ENCODE measurements around the gene CIAO3. TPM values are rescaled to one million over a fixed set of nuclear protein-coding genes. Genes with fewer than 3 reads are reported as not detected.

The CIAO3 gene
- total RNA-seq, 1 experiment from 2014 or later = 32.8 TPM

DNA sequence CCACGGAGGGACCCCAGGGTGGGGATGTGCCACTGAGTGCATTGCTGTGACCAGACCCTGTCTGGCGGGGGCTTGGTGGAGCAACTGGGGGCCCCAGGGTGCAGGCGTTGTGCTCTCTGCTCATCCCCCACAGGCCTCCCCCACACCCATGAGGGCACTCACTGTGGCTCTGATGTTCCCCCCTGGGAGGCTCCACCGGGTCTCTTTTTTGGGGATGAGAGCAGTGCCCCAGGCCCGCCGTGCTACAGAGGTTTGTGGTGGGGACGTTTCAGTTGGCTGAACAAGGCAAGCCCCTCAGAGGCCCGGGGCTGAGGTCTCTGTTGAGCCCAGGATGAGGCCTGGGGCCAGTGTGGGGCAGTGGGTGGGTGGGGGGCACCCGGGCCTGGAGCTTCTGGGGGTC is 17.1 kb downstream of the CIAO3 start (continued):
- no peak for TF ChIP-seq SP1 (IDR thresholded peaks at IDR 0.05; ENCODE audit: low read depth)
- TF ChIP-seq, protein P1, sequence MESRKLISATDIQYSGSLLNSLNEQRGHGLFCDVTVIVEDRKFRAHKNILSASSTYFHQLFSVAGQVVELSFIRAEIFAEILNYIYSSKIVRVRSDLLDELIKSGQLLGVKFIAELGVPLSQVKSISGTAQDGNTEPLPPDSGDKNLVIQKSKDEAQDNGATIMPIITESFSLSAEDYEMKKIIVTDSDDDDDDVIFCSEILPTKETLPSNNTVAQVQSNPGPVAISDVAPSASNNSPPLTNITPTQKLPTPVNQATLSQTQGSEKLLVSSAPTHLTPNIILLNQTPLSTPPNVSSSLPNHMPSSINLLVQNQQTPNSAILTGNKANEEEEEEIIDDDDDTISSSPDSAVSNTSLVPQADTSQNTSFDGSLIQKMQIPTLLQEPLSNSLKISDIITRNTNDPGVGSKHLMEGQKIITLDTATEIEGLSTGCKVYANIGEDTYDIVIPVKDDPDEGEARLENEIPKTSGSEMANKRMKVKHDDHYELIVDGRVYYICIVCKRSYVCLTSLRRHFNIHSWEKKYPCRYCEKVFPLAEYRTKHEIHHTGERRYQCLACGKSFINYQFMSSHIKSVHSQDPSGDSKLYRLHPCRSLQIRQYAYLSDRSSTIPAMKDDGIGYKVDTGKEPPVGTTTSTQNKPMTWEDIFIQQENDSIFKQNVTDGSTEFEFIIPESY (IDR thresholded peaks at IDR 0.05; ENCODE audit: extremely low read depth, insufficient replicate concordance, low read length) = no peak
- TF ChIP-seq, protein P2, sequence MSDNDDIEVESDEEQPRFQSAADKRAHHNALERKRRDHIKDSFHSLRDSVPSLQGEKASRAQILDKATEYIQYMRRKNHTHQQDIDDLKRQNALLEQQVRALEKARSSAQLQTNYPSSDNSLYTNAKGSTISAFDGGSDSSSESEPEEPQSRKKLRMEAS (IDR thresholded peaks at IDR 0.05) = no peak
- TF ChIP-seq SIN3A (IDR thresholded peaks at IDR 0.05; ENCODE audit: low read depth) = no peak
- TF ChIP-seq, protein P3, sequence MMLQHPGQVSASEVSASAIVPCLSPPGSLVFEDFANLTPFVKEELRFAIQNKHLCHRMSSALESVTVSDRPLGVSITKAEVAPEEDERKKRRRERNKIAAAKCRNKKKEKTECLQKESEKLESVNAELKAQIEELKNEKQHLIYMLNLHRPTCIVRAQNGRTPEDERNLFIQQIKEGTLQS (IDR thresholded peaks at IDR 0.05) = no peak
- TF ChIP-seq RAD21 (IDR thresholded peaks at IDR 0.05; ENCODE audit: low read depth) = no peak

DNA sequence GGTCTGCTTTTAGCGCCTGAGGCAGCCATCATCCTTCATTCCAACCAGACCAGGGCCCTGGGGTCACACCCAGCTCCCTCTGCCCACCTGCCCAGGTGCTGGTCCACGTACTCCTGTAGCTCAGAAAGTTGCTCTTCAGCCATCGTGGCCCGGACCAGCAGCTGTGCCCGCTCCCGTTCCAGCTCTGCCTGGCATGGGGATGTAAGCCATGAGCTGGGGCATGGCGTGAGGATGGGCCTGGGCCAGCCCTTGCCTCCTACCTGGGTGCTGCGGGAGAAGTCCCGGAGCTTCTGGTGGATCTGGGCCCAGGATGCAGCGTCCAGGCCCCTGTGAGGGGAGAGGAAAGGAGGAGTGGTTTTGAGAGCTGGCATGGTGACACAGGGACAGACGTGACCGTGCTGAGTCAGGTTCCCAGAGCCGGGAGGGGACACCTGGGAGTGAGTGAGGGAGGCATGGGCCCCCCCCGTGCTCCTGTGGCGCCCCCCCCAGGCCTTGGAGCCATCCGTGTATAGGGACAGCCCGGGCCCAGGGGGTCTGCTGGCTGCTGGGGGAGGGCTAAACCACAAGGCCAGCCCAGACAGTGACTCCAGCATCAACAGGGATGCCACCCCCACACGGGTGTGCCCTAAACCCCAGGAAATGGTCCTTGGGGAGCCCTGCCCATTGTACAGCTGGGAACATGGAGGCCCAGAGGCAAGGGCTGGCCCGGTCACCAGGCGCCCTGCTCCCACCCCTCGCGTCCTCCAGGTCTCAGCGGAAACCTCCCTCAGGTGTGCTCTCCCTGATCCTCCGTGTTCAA is 17.8 kb downstream of the CIAO3 start:
- Histone ChIP-seq H2AFZ (ENCODE audit: low read depth, low read length, poor library complexity, severe bottlenecking) (no peak overlapping the region), H3K36me3 (ENCODE audit: control insufficient read depth in 1 of 2, insufficient read depth in 2 of 2, low read length in 2 of 2) (no peaks in the 10 kb centered on the region), H3K27ac (ENCODE audit: low read depth, low read length) (no peak overlapping the region), H3K9me2 (ENCODE audit: insufficient read depth) (no peaks in the 10 kb centered on the region), H3K9me3 (ENCODE audit: control insufficient read depth in 1 of 2, insufficient read depth in 1 of 2, low read depth in 1 of 2, low read length in 2 of 2) (no peaks in the 10 kb centered on the region), H4K20me1 (ENCODE audit: insufficient read depth) (no peaks in the 10 kb centered on the region), H3K4me3 (replicated peaks in 1 of 2; ENCODE audit: low read depth in 1 of 2, low read length in 2 of 2) (no peak overlapping the region), H3K27me3 (ENCODE audit: insufficient read depth, low read length) (no peaks in the 10 kb centered on the region), H3K4me2 (ENCODE audit: low read length) (peak overlapping the region; percentile 4; the same call in 1 of the 2 replicates), H3K4me1 (ENCODE audit: control insufficient read depth in 1 of 2, insufficient read depth in 2 of 2, low read length in 2 of 2) (peaks cover 26 to 63% of the 10 kb centered on the region in 2 experiments), H3K9ac (ENCODE audit: low read length) (no peak overlapping the region), H3K79me2 (ENCODE audit: insufficient read depth, low read length) (peaks cover 10% of the 10 kb centered on the region; the same call in 1 of the 2 replicates)
- CTCF ChIA-PET = interaction anchor here (0.5 to 2.4 kb wide), 2 partner anchors 11 to 341 kb away, joined by 3 to 10 read pairs; no protein-coding TSS in a partner anchor
- RAD21 ChIA-PET (ENCODE audit: low non-redundant PET in 1 of 2, low total read pairs in 2 of 2, uncharacterized antibody in 2 of 2, unreplicated experiment in 2 of 2) = no interaction called here
- no TSS peak for BruUV-seq (replicated peaks)
- no peak for ATAC-seq
- POLR2A ChIA-PET = no interaction called here
- no peak for DNase-seq (ENCODE audit: low read depth, low spot score)
- intact Hi-C loops (cut with micrococcal nuclease) = no loop called here
- TF ChIP-seq ZNF274 (IDR thresholded peaks at IDR 0.05; ENCODE audit: low read depth, low read length) = no peak
- TF ChIP-seq, protein P4, sequence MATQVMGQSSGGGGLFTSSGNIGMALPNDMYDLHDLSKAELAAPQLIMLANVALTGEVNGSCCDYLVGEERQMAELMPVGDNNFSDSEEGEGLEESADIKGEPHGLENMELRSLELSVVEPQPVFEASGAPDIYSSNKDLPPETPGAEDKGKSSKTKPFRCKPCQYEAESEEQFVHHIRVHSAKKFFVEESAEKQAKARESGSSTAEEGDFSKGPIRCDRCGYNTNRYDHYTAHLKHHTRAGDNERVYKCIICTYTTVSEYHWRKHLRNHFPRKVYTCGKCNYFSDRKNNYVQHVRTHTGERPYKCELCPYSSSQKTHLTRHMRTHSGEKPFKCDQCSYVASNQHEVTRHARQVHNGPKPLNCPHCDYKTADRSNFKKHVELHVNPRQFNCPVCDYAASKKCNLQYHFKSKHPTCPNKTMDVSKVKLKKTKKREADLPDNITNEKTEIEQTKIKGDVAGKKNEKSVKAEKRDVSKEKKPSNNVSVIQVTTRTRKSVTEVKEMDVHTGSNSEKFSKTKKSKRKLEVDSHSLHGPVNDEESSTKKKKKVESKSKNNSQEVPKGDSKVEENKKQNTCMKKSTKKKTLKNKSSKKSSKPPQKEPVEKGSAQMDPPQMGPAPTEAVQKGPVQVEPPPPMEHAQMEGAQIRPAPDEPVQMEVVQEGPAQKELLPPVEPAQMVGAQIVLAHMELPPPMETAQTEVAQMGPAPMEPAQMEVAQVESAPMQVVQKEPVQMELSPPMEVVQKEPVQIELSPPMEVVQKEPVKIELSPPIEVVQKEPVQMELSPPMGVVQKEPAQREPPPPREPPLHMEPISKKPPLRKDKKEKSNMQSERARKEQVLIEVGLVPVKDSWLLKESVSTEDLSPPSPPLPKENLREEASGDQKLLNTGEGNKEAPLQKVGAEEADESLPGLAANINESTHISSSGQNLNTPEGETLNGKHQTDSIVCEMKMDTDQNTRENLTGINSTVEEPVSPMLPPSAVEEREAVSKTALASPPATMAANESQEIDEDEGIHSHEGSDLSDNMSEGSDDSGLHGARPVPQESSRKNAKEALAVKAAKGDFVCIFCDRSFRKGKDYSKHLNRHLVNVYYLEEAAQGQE (IDR thresholded peaks at IDR 0.05; ENCODE audit: low read depth) = no peak
- no peak for TF ChIP-seq CEBPB (IDR thresholded peaks at IDR 0.05; ENCODE audit: low read depth)
- TF ChIP-seq SIN3A (IDR thresholded peaks at IDR 0.05; ENCODE audit: low read depth) = no peak
- no peak for TF ChIP-seq POLR2A (IDR thresholded peaks at IDR 0.05; ENCODE audit: borderline replicate concordance, extremely low read depth, insufficient read depth, insufficient read length)
- TF ChIP-seq RAD21 (IDR thresholded peaks at IDR 0.05; ENCODE audit: low read depth) = no peak
- no peak for TF ChIP-seq YY1 (IDR thresholded peaks at IDR 0.05; ENCODE audit: extremely low read depth, insufficient replicate concordance, low read depth, low read length)
- TF ChIP-seq JUND (IDR thresholded peaks at IDR 0.05) = no peak
- TF ChIP-seq, protein P5, sequence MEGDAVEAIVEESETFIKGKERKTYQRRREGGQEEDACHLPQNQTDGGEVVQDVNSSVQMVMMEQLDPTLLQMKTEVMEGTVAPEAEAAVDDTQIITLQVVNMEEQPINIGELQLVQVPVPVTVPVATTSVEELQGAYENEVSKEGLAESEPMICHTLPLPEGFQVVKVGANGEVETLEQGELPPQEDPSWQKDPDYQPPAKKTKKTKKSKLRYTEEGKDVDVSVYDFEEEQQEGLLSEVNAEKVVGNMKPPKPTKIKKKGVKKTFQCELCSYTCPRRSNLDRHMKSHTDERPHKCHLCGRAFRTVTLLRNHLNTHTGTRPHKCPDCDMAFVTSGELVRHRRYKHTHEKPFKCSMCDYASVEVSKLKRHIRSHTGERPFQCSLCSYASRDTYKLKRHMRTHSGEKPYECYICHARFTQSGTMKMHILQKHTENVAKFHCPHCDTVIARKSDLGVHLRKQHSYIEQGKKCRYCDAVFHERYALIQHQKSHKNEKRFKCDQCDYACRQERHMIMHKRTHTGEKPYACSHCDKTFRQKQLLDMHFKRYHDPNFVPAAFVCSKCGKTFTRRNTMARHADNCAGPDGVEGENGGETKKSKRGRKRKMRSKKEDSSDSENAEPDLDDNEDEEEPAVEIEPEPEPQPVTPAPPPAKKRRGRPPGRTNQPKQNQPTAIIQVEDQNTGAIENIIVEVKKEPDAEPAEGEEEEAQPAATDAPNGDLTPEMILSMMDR (IDR thresholded peaks at IDR 0.05 in 2 of 3, conservative IDR thresholded peaks at IDR 0.05 in 1 of 3; ENCODE audit: borderline replicate concordance in 1 of 3, insufficient read depth in 1 of 3, low read depth in 2 of 3, low read length in 2 of 3) = no peak
- TF ChIP-seq SP1 (IDR thresholded peaks at IDR 0.05; ENCODE audit: low read depth) = no peak
